ENCODE data around the gene BCL7A. TPM values are rescaled to one million over a fixed set of nuclear protein-coding genes. Genes with fewer than 3 reads are reported as not detected.

The BCL7A gene
- total and polyA plus RNA-seq, 2 experiments from 2014 or later: 12.7 to 14.9 TPM

DNA sequence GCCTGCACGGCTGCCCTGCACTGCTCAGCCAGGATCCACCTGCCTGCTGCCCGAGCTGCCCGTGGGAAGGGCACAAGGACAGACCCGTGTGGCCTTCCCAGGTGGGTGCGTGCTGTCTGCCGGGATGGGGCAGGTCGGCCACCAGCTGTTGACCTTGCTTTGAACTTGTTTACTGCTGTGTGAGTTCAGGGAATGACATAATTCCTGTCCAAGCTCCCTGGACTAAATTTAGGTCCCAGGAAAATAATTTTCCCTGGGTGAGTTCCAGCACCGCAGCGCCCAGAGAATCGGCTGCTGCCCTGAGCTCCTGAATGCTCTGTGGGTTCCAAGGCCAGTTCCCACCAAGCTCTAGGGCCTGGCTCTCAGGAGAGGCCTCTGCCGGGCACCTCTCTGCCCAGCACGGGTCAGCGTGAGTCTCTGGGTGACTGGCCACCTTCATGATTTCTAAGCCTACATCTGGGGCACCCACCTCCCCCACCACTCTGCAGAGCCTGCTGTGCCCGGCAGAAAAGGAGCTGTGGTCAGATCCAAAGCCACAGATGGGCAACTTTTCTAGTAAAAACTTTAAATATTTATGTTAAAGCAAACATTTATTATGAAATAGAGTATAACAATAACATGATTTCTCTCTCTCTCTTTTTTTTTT, 29.7 kb downstream of the BCL7A start:
- TF ChIP-seq, protein P1, sequence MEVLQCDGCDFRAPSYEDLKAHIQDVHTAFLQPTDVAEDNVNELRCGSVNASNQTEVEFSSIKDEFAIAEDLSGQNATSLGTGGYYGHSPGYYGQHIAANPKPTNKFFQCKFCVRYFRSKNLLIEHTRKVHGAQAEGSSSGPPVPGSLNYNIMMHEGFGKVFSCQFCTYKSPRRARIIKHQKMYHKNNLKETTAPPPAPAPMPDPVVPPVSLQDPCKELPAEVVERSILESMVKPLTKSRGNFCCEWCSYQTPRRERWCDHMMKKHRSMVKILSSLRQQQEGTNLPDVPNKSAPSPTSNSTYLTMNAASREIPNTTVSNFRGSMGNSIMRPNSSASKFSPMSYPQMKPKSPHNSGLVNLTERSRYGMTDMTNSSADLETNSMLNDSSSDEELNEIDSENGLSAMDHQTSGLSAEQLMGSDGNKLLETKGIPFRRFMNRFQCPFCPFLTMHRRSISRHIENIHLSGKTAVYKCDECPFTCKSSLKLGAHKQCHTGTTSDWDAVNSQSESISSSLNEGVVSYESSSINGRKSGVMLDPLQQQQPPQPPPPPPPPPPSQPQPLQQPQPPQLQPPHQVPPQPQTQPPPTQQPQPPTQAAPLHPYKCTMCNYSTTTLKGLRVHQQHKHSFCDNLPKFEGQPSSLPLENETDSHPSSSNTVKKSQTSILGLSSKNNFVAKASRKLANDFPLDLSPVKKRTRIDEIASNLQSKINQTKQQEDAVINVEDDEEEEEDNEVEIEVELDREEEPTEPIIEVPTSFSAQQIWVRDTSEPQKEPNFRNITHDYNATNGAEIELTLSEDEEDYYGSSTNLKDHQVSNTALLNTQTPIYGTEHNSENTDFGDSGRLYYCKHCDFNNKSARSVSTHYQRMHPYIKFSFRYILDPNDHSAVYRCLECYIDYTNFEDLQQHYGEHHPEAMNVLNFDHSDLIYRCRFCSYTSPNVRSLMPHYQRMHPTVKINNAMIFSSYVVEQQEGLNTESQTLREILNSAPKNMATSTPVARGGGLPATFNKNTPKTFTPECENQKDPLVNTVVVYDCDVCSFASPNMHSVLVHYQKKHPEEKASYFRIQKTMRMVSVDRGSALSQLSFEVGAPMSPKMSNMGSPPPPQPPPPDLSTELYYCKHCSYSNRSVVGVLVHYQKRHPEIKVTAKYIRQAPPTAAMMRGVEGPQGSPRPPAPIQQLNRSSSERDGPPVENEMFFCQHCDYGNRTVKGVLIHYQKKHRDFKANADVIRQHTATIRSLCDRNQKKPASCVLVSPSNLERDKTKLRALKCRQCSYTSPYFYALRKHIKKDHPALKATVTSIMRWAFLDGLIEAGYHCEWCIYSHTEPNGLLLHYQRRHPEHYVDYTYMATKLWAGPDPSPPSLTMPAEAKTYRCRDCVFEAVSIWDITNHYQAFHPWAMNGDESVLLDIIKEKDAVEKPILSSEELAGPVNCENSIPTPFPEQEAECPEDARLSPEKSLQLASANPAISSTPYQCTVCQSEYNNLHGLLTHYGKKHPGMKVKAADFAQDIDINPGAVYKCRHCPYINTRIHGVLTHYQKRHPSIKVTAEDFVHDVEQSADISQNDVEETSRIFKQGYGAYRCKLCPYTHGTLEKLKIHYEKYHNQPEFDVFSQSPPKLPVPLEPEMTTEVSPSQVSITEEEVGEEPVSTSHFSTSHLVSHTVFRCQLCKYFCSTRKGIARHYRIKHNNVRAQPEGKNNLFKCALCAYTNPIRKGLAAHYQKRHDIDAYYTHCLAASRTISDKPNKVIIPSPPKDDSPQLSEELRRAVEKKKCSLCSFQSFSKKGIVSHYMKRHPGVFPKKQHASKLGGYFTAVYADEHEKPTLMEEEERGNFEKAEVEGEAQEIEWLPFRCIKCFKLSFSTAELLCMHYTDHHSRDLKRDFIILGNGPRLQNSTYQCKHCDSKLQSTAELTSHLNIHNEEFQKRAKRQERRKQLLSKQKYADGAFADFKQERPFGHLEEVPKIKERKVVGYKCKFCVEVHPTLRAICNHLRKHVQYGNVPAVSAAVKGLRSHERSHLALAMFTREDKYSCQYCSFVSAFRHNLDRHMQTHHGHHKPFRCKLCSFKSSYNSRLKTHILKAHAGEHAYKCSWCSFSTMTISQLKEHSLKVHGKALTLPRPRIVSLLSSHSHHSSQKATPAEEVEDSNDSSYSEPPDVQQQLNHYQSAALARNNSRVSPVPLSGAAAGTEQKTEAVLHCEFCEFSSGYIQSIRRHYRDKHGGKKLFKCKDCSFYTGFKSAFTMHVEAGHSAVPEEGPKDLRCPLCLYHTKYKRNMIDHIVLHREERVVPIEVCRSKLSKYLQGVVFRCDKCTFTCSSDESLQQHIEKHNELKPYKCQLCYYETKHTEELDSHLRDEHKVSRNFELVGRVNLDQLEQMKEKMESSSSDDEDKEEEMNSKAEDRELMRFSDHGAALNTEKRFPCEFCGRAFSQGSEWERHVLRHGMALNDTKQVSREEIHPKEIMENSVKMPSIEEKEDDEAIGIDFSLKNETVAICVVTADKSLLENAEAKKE (CRISPR knock-in tag; IDR thresholded peaks at IDR 0.05): no peak
- TF ChIP-seq EZH2 (IDR thresholded peaks at IDR 0.05; ENCODE audit: low read depth, unreplicated experiment): no peak
- no peak for TF ChIP-seq JUNB (IDR thresholded peaks at IDR 0.05; ENCODE audit: unreplicated experiment)
- no peaks in the 10 kb centered on the region for H3K79me2 ChIP-seq (replicated peaks; ENCODE audit: insufficient read depth)
- H3K4me2 ChIP-seq: no peak overlapping the region
- H3F3A ChIP-seq (replicated peaks; ENCODE audit: low read depth): no peaks in the 10 kb centered on the region
- ATAC-seq: no peak
- no peaks in the 10 kb centered on the region for H3K4me1 ChIP-seq (ENCODE audit: insufficient read depth)
- no peaks in the 10 kb centered on the region for H4K20me1 ChIP-seq (replicated peaks; ENCODE audit: insufficient read depth)
- Mint-ChIP-seq H3K4me3 (no peak overlapping the region), H3K27me3 (ENCODE audit: insufficient read depth, low read depth, poor library complexity) (peaks cover 7% of the 10 kb centered on the region), H3K4me1 (peaks cover 6% of the 10 kb centered on the region; the same call in 2 of the 3 replicates), H3K27ac (no peak overlapping the region), H3K9me3 (no peaks in the 10 kb centered on the region), H3K36me3 (ENCODE audit: low read depth) (peaks cover 25% of the 10 kb centered on the region; the same call in 2 of the 3 replicates)
- H3K9me2 ChIP-seq (ENCODE audit: insufficient read depth): no peaks in the 10 kb centered on the region
- H3K27ac ChIP-seq (ENCODE audit: low read depth): no peak overlapping the region
- no peaks in the 10 kb centered on the region; the same call in 1 of the 2 replicates for H3K36me3 ChIP-seq (ENCODE audit: insufficient read depth)
- H3K4me3 ChIP-seq: no peak overlapping the region
- no peaks in the 10 kb centered on the region for H3K27me3 ChIP-seq (ENCODE audit: insufficient read depth)
- DNase-seq (ENCODE audit: low spot score): no peak
- no peak overlapping the region for H2AFZ ChIP-seq

- no peaks in the 10 kb centered on the region; the same call in 1 of the 2 replicates for H3K36me3 ChIP-seq (ENCODE audit: insufficient read depth)
- ATAC-seq: no peak
- TF ChIP-seq, protein P2, sequence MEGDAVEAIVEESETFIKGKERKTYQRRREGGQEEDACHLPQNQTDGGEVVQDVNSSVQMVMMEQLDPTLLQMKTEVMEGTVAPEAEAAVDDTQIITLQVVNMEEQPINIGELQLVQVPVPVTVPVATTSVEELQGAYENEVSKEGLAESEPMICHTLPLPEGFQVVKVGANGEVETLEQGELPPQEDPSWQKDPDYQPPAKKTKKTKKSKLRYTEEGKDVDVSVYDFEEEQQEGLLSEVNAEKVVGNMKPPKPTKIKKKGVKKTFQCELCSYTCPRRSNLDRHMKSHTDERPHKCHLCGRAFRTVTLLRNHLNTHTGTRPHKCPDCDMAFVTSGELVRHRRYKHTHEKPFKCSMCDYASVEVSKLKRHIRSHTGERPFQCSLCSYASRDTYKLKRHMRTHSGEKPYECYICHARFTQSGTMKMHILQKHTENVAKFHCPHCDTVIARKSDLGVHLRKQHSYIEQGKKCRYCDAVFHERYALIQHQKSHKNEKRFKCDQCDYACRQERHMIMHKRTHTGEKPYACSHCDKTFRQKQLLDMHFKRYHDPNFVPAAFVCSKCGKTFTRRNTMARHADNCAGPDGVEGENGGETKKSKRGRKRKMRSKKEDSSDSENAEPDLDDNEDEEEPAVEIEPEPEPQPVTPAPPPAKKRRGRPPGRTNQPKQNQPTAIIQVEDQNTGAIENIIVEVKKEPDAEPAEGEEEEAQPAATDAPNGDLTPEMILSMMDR (conservative IDR thresholded peaks at IDR 0.05; ENCODE audit: low read depth in 2 of 2): no peak
- TF ChIP-seq POLR2AphosphoS5 (IDR thresholded peaks at IDR 0.05; ENCODE audit: low read depth) (no peak), STAT1 (IDR thresholded peaks at IDR 0.05; ENCODE audit: unreplicated experiment) (no peak), ETS1 (IDR thresholded peaks at IDR 0.05) (no peak), JUNB (IDR thresholded peaks at IDR 0.05; ENCODE audit: unreplicated experiment) (no peak)
- TF ChIP-seq, protein P3, sequence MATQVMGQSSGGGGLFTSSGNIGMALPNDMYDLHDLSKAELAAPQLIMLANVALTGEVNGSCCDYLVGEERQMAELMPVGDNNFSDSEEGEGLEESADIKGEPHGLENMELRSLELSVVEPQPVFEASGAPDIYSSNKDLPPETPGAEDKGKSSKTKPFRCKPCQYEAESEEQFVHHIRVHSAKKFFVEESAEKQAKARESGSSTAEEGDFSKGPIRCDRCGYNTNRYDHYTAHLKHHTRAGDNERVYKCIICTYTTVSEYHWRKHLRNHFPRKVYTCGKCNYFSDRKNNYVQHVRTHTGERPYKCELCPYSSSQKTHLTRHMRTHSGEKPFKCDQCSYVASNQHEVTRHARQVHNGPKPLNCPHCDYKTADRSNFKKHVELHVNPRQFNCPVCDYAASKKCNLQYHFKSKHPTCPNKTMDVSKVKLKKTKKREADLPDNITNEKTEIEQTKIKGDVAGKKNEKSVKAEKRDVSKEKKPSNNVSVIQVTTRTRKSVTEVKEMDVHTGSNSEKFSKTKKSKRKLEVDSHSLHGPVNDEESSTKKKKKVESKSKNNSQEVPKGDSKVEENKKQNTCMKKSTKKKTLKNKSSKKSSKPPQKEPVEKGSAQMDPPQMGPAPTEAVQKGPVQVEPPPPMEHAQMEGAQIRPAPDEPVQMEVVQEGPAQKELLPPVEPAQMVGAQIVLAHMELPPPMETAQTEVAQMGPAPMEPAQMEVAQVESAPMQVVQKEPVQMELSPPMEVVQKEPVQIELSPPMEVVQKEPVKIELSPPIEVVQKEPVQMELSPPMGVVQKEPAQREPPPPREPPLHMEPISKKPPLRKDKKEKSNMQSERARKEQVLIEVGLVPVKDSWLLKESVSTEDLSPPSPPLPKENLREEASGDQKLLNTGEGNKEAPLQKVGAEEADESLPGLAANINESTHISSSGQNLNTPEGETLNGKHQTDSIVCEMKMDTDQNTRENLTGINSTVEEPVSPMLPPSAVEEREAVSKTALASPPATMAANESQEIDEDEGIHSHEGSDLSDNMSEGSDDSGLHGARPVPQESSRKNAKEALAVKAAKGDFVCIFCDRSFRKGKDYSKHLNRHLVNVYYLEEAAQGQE (IDR thresholded peaks at IDR 0.05; ENCODE audit: unreplicated experiment): no peak
Measured at GRCh38 chr12:122052285-122052684, 30.6 kb downstream of the BCL7A start.

More at GRCh38 chr12:122052285-122052684, 30.6 kb downstream of the BCL7A start:
- Histone ChIP-seq H3K4me3 (no peak overlapping the region), H3K79me2 (replicated peaks; ENCODE audit: insufficient read depth) (no peaks in the 10 kb centered on the region), H3K27ac (ENCODE audit: low read depth) (0 out of 2 replicates have a peak overlapping the region, but pooled peaks have one; percentile 9), H3K9me2 (ENCODE audit: insufficient read depth) (no peaks in the 10 kb centered on the region), H3K27me3 (ENCODE audit: insufficient read depth) (no peaks in the 10 kb centered on the region), H2AFZ (no peak overlapping the region), H4K20me1 (replicated peaks; ENCODE audit: insufficient read depth) (no peaks in the 10 kb centered on the region), H3K4me2 (no peak overlapping the region), H3K4me1 (ENCODE audit: insufficient read depth) (no peaks in the 10 kb centered on the region), H3F3A (replicated peaks; ENCODE audit: low read depth) (no peaks in the 10 kb centered on the region)
- H3K27ac Mint-ChIP-seq: no peak overlapping the region
- H3K9me3 Mint-ChIP-seq: no peaks in the 10 kb centered on the region
- H3K4me1 Mint-ChIP-seq: peaks cover 6% of the 10 kb centered on the region; the same call in 2 of the 3 replicates
- H3K36me3 Mint-ChIP-seq (ENCODE audit: low read depth): peaks cover 30% of the 10 kb centered on the region
- H3K27me3 Mint-ChIP-seq (ENCODE audit: insufficient read depth, low read depth, poor library complexity): peaks cover 9% of the 10 kb centered on the region
- no peak overlapping the region for H3K4me3 Mint-ChIP-seq
- DNase-seq (ENCODE audit: low spot score): no peak
